CD14-positive monocyte (primary cell): ENCODE measurements around the gene STEAP4. TPM values are rescaled to one million over a fixed set of nuclear protein-coding genes. Genes with fewer than 3 reads are reported as not detected.

ENCODE experiments used
- DNase-seq, 3 donors: peaks; one replicate each; pipeline ENCODE4 v3.0.0-alpha.2; 2011 to 2022
- H2AFZ ChIP-seq: 2 replicates; pipeline ENCODE4 v1.6.0; 2012; ENCODE audit warnings: mild to moderate bottlenecking, low read depth, low read length, inconsistent platforms; ENCODE audit not compliant: insufficient read depth, poor library complexity, severe bottlenecking
- H3K27ac ChIP-seq, 2 donors: 1 replicate in 1 of 2; 2 replicates in 1 of 2; pipeline ENCODE4 v1.5.1; 2012 to 2013; ENCODE audit warnings: low read length in 2 of 2, control low read depth in 1 of 2, inconsistent platforms in 1 of 2, low read depth in 1 of 2, mild to moderate bottlenecking in 1 of 2
- H3K27me3 ChIP-seq, 2 donors: one replicate each; pipeline versions ENCODE4 v1.6.0 to v1.6.1; 2011 to 2013; ENCODE audit warnings: low read length in 2 of 2; ENCODE audit not compliant: control insufficient read depth in 2 of 2, insufficient read depth in 2 of 2
- H3K36me3 ChIP-seq, 2 donors: replicated peaks in 1 of 2; 1 replicate in 1 of 2; 2 replicates in 1 of 2; pipeline versions ENCODE4 v1.5.1 to v1.6.1; 2012 to 2013; ENCODE audit warnings: low read length in 2 of 2, control low read depth in 1 of 2, inconsistent platforms in 1 of 2, mild to moderate bottlenecking in 1 of 2; ENCODE audit not compliant: insufficient read depth in 2 of 2, control insufficient read depth in 1 of 2
- H3K4me1 ChIP-seq, 2 donors: 1 replicate in 1 of 2; 2 replicates in 1 of 2; pipeline versions ENCODE4 v1.5.1 to v1.6.1; 2012 to 2013; ENCODE audit warnings: low read length in 2 of 2, control low read depth in 1 of 2, inconsistent platforms in 1 of 2, mild to moderate bottlenecking in 1 of 2, moderate library complexity in 1 of 2; ENCODE audit not compliant: insufficient read depth in 2 of 2, control insufficient read depth in 1 of 2
- H3K4me2 ChIP-seq: replicated peaks from 2 replicates; pipeline ENCODE3; 2012; ENCODE audit warnings: low read length, moderate library complexity, mild to moderate bottlenecking; ENCODE audit not compliant: poor library complexity, severe bottlenecking; ENCODE audit errors: extremely low read depth
- H3K4me3 ChIP-seq, 3 experiments: fragments of 200-600 bp in 1 of 3; sonication (generic) in 1 of 3; replicated peaks in 1 of 3; 1 replicate in 2 of 3; 2 replicates in 1 of 3; pipeline ENCODE4 v1.5.1; 2011 to 2013; ENCODE audit warnings: low read length in 3 of 3, mild to moderate bottlenecking in 3 of 3, control low read depth in 2 of 3, low read depth in 2 of 3, inconsistent platforms in 1 of 3, moderate library complexity in 1 of 3
- H3K79me2 ChIP-seq: 2 replicates; pipeline ENCODE4 v1.6.0; 2012; ENCODE audit warnings: mild to moderate bottlenecking, control low read depth, inconsistent platforms, low read length, moderate library complexity; ENCODE audit not compliant: insufficient read depth
- H3K9ac ChIP-seq: 2 replicates; pipeline ENCODE4 v1.6.0; 2017; ENCODE audit warnings: low read length, mild to moderate bottlenecking; ENCODE audit not compliant: insufficient read depth, poor library complexity, severe bottlenecking
- H3K9me3 ChIP-seq, 2 donors: replicated peaks in 1 of 2; 1 replicate in 1 of 2; 2 replicates in 1 of 2; pipeline versions ENCODE4 v1.5.1 to v1.6.1; 2012 to 2013; ENCODE audit warnings: low read length in 2 of 2, control low read depth in 1 of 2; ENCODE audit not compliant: control insufficient read depth in 1 of 2, insufficient read depth in 1 of 2
- H4K20me1 ChIP-seq: 2 replicates; pipeline ENCODE4 v1.6.0; 2012; ENCODE audit warnings: mild to moderate bottlenecking, low read length, control low read depth, moderate library complexity; ENCODE audit not compliant: insufficient read depth
- H3K27ac Mint-ChIP-seq, 7 donors: one replicate each; pipeline ENCODE4 v1.8.0; 2020; ENCODE audit warnings: mild to moderate bottlenecking in 7 of 7, mixed read lengths in 7 of 7, moderate library complexity in 6 of 7, inconsistent platforms in 2 of 7
- H3K27me3 Mint-ChIP-seq, 3 donors: one replicate each; pipeline ENCODE4 v1.8.0; 2021 to 2022; ENCODE audit warnings: low read depth in 3 of 3, mild to moderate bottlenecking in 3 of 3, mixed read lengths in 3 of 3, moderate library complexity in 3 of 3, inconsistent platforms in 1 of 3
- H3K36me3 Mint-ChIP-seq, 2 donors: one replicate each; pipeline ENCODE4 v1.8.0; 2020; ENCODE audit warnings: mixed read lengths in 2 of 2, inconsistent platforms in 1 of 2, mild to moderate bottlenecking in 1 of 2
- H3K4me1 Mint-ChIP-seq: one replicate; pipeline ENCODE4 v1.8.0; 2020; ENCODE audit warnings: mild to moderate bottlenecking, mixed read lengths
- H3K4me3 Mint-ChIP-seq, 2 donors: one replicate each; pipeline ENCODE4 v1.8.0; 2020; ENCODE audit warnings: mild to moderate bottlenecking in 2 of 2, mixed read lengths in 2 of 2, moderate library complexity in 1 of 2
- H3K9me3 Mint-ChIP-seq, 7 donors: one replicate each; pipeline ENCODE4 v1.8.0; 2020 to 2022; ENCODE audit warnings: mixed read lengths in 7 of 7, mild to moderate bottlenecking in 6 of 7, moderate library complexity in 6 of 7, inconsistent platforms in 2 of 7
- CTCF ChIP-seq: fragments of 200-600 bp; IDR thresholded peaks from one replicate; pipeline ENCODE4 v1.8.0; 2022; ENCODE audit warnings: antibody characterized with exemption, mild to moderate bottlenecking
- WGBS: methylation state at CpG from one replicate; pipeline ENCODE4 v1.1.5; 2013; ENCODE audit warnings: missing lambda C conversion rate; ENCODE audit not compliant: insufficient coverage; 5-methylcytosine and 5-hydroxymethylcytosine counted together
- intact Hi-C, 2 donors: fragments of 100-400 bp; cut with micrococcal nuclease; formaldehyde crosslinking; loops; one replicate each; pipeline versions ENCODE4 v1.15.0 to v1.15.1; 2023
- polyA plus RNA-seq, 3 donors: library from polyadenylated mRNA; depleted of rRNA in 1 of 3; unstranded in 2 of 3; stranded (reverse) in 1 of 3; fragments of 300-500 nt in 2 of 3; fragments of >200 nt in 1 of 3; fragmentation: Illumina TruSeq in 2 of 3; gene quantifications; 1 replicate in 2 of 3; 2 replicates in 1 of 3; pipeline ENCODE4 v1.2.3, GENCODE V29; 2012 to 2021

The STEAP4 gene
- polyA plus RNA-seq, 3 donors = 17.1 to 40.0 (median 26.2) TPM

- Mint-ChIP-seq H3K27me3 (peaks cover 0 to 3% (median 1%) of the 10 kb centered on the region in 3 donors), H3K9me3 (peaks cover 0 to 6% (median 0%) of the 10 kb centered on the region in 7 donors), H3K4me1 (peaks cover 27% of the 10 kb centered on the region), H3K36me3 (no peaks in the 10 kb centered on the region), H3K27ac (peak overlapping the region in 3 of 7 donors; percentile 4 to 71 (median 68)), H3K4me3 (no peak overlapping the region)
- Histone ChIP-seq H4K20me1 (no peaks in the 10 kb centered on the region), H3K4me3 (no peak overlapping the region), H3K79me2 (no peaks in the 10 kb centered on the region), H3K4me1 (peaks cover 28 to 41% of the 10 kb centered on the region in 2 donors), H3K36me3 (no peaks in the 10 kb centered on the region), H2AFZ (no peak overlapping the region), H3K4me2 (no peak overlapping the region), H3K9me3 (no peaks in the 10 kb centered on the region), H3K9ac (no peak overlapping the region), H3K27ac (no peak overlapping the region), H3K27me3 (no peaks in the 10 kb centered on the region)
- no peak for TF ChIP-seq CTCF
- DNase-seq = no peak
- intact Hi-C loops = loop anchor here in 1 of 2 donors (10.0 kb wide), 1 partner anchor 49 kb away; no protein-coding TSS in a partner anchor
- no CpG with 5 or more reads among the region's 4 CpGs for WGBS
Measured at GRCh38 chr7:88226201-88226600, 80.5 kb downstream of the STEAP4 start.

GRCh38 chr7:88224601-88225275 lies 82.0 kb downstream of the STEAP4 start:
- Histone ChIP-seq H3K4me2 (no peak overlapping the region), H3K27me3 (no peaks in the 10 kb centered on the region), H3K9me3 (no peaks in the 10 kb centered on the region), H3K79me2 (peaks cover under 1% of the 10 kb centered on the region), H3K27ac (no peak overlapping the region), H3K4me1 (peaks cover 36 to 52% of the 10 kb centered on the region in 2 donors), H3K4me3 (no peak overlapping the region), H4K20me1 (no peaks in the 10 kb centered on the region), H3K9ac (no peak overlapping the region), H2AFZ (no peak overlapping the region), H3K36me3 (no peaks in the 10 kb centered on the region)
- Mint-ChIP-seq H3K36me3 (no peaks in the 10 kb centered on the region), H3K27ac (peak overlapping the region in 4 of 7 donors; percentile 54 to 68 (median 62)), H3K4me3 (no peak overlapping the region), H3K4me1 (peaks cover 37% of the 10 kb centered on the region), H3K27me3 (peaks cover 0 to 3% (median 1%) of the 10 kb centered on the region in 3 donors), H3K9me3 (peaks cover 0 to 6% (median 0%) of the 10 kb centered on the region in 7 donors)
- no peak for TF ChIP-seq CTCF
- DNase-seq = peak; percentile 42 to 69 (median 47)
- WGBS = no CpG with 5 or more reads among the region's 2 CpGs
- intact Hi-C loops = loop anchor here in 1 of 2 donors (10.0 kb wide), 1 partner anchor 50 kb away; no protein-coding TSS in a partner anchor
